ENCODE data around the gene NUDT7.

Gene NUDT7

GRCh38 chr16:77696149-77696548, 26.2 kb upstream of the NUDT7 start:
- no peak for TF ChIP-seq CTCF (IDR thresholded peaks at IDR 0.05)
- TF ChIP-seq ZFX (IDR thresholded peaks at IDR 0.05; ENCODE audit: borderline replicate concordance), result no peak
- H3K27ac ChIP-seq, result no peak overlapping the region

- no peak overlapping the region for H3K27ac ChIP-seq
- TF ChIP-seq CTCF (IDR thresholded peaks at IDR 0.05), result no peak
- TF ChIP-seq ZFX (IDR thresholded peaks at IDR 0.05; ENCODE audit: borderline replicate concordance), result no peak
These were observed 21.5 kb upstream of the NUDT7 start for GRCh38 chr16:77700846-77701245.

- TF ChIP-seq CTCF (IDR thresholded peaks at IDR 0.05) (no peak), ZFX (IDR thresholded peaks at IDR 0.05; ENCODE audit: borderline replicate concordance) (no peak)
- no peak overlapping the region for H3K27ac ChIP-seq
These were observed 17.0 kb upstream of the NUDT7 start for GRCh38 chr16:77705351-77705750.

GRCh38 chr16:77711179-77711578, 11.1 kb upstream of the NUDT7 start:
- no peak overlapping the region for H3K27ac ChIP-seq
- TF ChIP-seq ZFX (IDR thresholded peaks at IDR 0.05; ENCODE audit: borderline replicate concordance) (no peak), CTCF (IDR thresholded peaks at IDR 0.05) (no peak)

GRCh38 chr16:77711775-77712174, 10.5 kb upstream of the NUDT7 start:
- TF ChIP-seq CTCF (IDR thresholded peaks at IDR 0.05) (no peak), ZFX (IDR thresholded peaks at IDR 0.05; ENCODE audit: borderline replicate concordance) (no peak)

GRCh38 chr16:77715145-77715544, 7.2 kb upstream of the NUDT7 start:
- TF ChIP-seq ZFX (IDR thresholded peaks at IDR 0.05; ENCODE audit: borderline replicate concordance) (no peak), CTCF (IDR thresholded peaks at IDR 0.05) (no peak)

More at GRCh38 chr16:77711775-77712174, 10.5 kb upstream of the NUDT7 start:
- H3K27ac ChIP-seq, result no peak overlapping the region

GRCh38 chr16:77721752-77722308, 484 bp upstream of the NUDT7 start:
- no peak overlapping the region for H3K27ac ChIP-seq
- TF ChIP-seq ZFX (IDR thresholded peaks at IDR 0.05; ENCODE audit: borderline replicate concordance) (no peak), CTCF (IDR thresholded peaks at IDR 0.05) (no peak)

More at GRCh38 chr16:77715145-77715544, 7.2 kb upstream of the NUDT7 start:
- H3K27ac ChIP-seq, result no peak overlapping the region

All from 22Rv1 (cell line).